GM12873 (cell line): ENCODE measurements around the gene PIM3.

Experiments
- CTCF ChIP-seq: IDR thresholded peaks from 2 replicates; pipeline ENCODE4 v1.5.1; 2012; ENCODE audit warnings: low read depth, mild to moderate bottlenecking, moderate library complexity, low read length, control low read depth; ENCODE audit not compliant: insufficient read depth; ENCODE audit errors: missing control alignments

Gene PIM3

GRCh38 chr22:49956914-49957825 is 3.4 kb upstream of the PIM3 start:
- TF ChIP-seq CTCF, result no peak

DNA sequence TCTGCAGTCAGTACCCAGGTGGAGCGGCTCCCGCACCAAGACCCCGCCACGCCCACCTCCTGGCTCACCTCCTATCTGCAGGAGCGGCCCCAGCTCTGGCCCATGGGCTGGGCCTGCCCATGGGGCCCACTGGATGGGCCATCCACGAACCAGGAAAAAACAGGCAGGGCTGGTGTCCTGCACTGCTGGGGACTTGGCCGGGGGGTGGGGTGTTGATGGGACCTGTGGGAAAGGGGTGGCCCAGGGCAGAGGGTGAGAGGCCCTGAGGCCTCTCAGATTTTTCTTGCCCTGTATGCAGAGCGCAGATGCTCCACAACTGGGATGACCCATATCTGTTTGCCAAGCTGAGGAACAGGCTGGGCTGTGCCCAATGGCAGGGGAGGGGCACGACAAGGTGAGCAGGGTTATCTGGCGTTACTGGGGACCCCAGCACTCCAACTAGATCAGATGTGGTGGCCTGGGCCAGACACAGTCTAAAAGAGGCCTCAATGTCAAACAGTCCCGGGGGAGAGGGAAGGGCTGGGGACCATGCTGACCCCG is 2.7 kb upstream of the PIM3 start:
- no peak for TF ChIP-seq CTCF

- no peak for TF ChIP-seq CTCF
Observed at GRCh38 chr22:49958366-49958921, 2.1 kb upstream of the PIM3 start.

- no peak for TF ChIP-seq CTCF
Observed at GRCh38 chr22:49958931-49959781, 1.4 kb upstream of the PIM3 start.

DNA sequence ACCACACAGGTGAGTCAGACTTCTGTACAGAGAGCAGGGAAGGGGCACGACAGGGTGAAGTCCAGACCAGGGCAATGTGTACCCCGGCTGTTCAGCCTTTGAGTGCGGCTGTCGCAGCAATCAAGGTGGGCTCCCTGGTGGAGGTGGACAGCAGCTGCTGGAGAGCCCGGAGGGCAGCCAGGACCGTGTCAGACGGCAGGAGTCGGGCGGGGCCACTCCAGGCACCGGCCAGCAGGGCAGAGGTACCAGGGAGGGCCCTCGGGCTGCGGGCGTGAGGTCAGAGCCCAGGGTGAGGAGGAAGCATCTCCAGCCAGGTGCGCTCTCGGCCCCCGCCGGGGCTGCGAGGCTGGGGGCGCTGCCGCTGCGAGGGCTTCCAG is 802 bp upstream of the PIM3 start:
- TF ChIP-seq CTCF, result no peak

- no peak for TF ChIP-seq CTCF
Observed at GRCh38 chr22:49961005-49961600, 531 bp downstream of the PIM3 start.
